ENCODE measurements around the gene TTC9B.

- TF ChIP-seq POLR2A (IDR thresholded peaks at IDR 0.05; ENCODE audit: low read length) (no peak), GATA1 (IDR thresholded peaks at IDR 0.05; ENCODE audit: low read depth, low read length) (no peak)
Measured at GRCh38 chr19:40241125-40241808, 23.1 kb upstream of the TTC9B start.

Measured in erythroblast (primary cell).